Measurements from ENCODE around the gene ATP11A. TPM values are rescaled to one million over a fixed set of nuclear protein-coding genes. Genes with fewer than 3 reads are reported as not detected.

The ATP11A gene
- total RNA-seq, 2 donors from 2014 or later, result 15.2 to 38.4 TPM

- no peak overlapping the region for H3K4me3 ChIP-seq
- no peak for TF ChIP-seq CTCF (IDR thresholded peaks at IDR 0.05)
- DNase-seq (ENCODE audit: low spot score) (no peak), ATAC-seq (ENCODE audit: insufficient number of reproducible peaks, low FRiP score, low read depth) (no peak)
- H3K4me1 ChIP-seq (ENCODE audit: control insufficient read depth in 1 of 2, low read depth in 2 of 2), result no peaks in the 10 kb centered on the region
- H3K27ac ChIP-seq, result no peak overlapping the region
- no peaks in the 10 kb centered on the region for H3K27me3 ChIP-seq (replicated peaks; ENCODE audit: insufficient read depth)
- H3K36me3 ChIP-seq, result no peaks in the 10 kb centered on the region
- H3K9me3 ChIP-seq, result no peaks in the 10 kb centered on the region
Measured at GRCh38 chr13:112645327-112645914, 44.4 kb upstream of the ATP11A start.

GRCh38 chr13:112647256-112647655, 42.6 kb upstream of the ATP11A start:
- Histone ChIP-seq H3K4me3 (no peak overlapping the region), H3K9me3 (no peaks in the 10 kb centered on the region), H3K27me3 (replicated peaks; ENCODE audit: insufficient read depth) (no peaks in the 10 kb centered on the region), H3K4me1 (ENCODE audit: control insufficient read depth in 1 of 2, low read depth in 2 of 2) (no peaks in the 10 kb centered on the region), H3K36me3 (no peaks in the 10 kb centered on the region), H3K27ac (no peak overlapping the region)
- DNase-seq (ENCODE audit: low spot score) (no peak), ATAC-seq (ENCODE audit: insufficient number of reproducible peaks, low FRiP score, low read depth) (no peak)
- no peak for TF ChIP-seq CTCF (IDR thresholded peaks at IDR 0.05)

- H3K27ac ChIP-seq, result no peak overlapping the region
- H3K9me3 ChIP-seq, result no peaks in the 10 kb centered on the region
- DNase-seq (ENCODE audit: low spot score), result no peak
- no peaks in the 10 kb centered on the region for H3K4me1 ChIP-seq (ENCODE audit: control insufficient read depth in 1 of 2, low read depth in 2 of 2)
- ATAC-seq (ENCODE audit: insufficient number of reproducible peaks, low FRiP score, low read depth), result no peak
- H3K27me3 ChIP-seq (replicated peaks; ENCODE audit: insufficient read depth), result no peaks in the 10 kb centered on the region
- TF ChIP-seq CTCF (IDR thresholded peaks at IDR 0.05), result no peak
- no peak overlapping the region for H3K4me3 ChIP-seq
- no peaks in the 10 kb centered on the region for H3K36me3 ChIP-seq
Measured at GRCh38 chr13:112648101-112648500, 41.7 kb upstream of the ATP11A start.

GRCh38 chr13:112648966-112649690, 40.7 kb upstream of the ATP11A start:
- TF ChIP-seq CTCF (IDR thresholded peaks at IDR 0.05), result no peak
- Histone ChIP-seq H3K4me1 (ENCODE audit: control insufficient read depth in 1 of 2, low read depth in 2 of 2) (no peaks in the 10 kb centered on the region), H3K4me3 (no peak overlapping the region), H3K36me3 (no peaks in the 10 kb centered on the region), H3K27ac (no peak overlapping the region), H3K9me3 (no peaks in the 10 kb centered on the region), H3K27me3 (replicated peaks; ENCODE audit: insufficient read depth) (no peaks in the 10 kb centered on the region)
- DNase-seq (ENCODE audit: low spot score) (no peak), ATAC-seq (ENCODE audit: insufficient number of reproducible peaks, low FRiP score, low read depth) (no peak)

GRCh38 chr13:112651311-112651710, 38.5 kb upstream of the ATP11A start:
- DNase-seq (ENCODE audit: low spot score) (no peak), ATAC-seq (ENCODE audit: insufficient number of reproducible peaks, low FRiP score, low read depth) (no peak)
- H3K9me3 ChIP-seq, result no peaks in the 10 kb centered on the region
- H3K27me3 ChIP-seq (replicated peaks; ENCODE audit: insufficient read depth), result no peaks in the 10 kb centered on the region
- no peaks in the 10 kb centered on the region for H3K36me3 ChIP-seq
- H3K4me3 ChIP-seq, result no peak overlapping the region
- no peaks in the 10 kb centered on the region for H3K4me1 ChIP-seq (ENCODE audit: control insufficient read depth in 1 of 2, low read depth in 2 of 2)
- no peak overlapping the region for H3K27ac ChIP-seq
- no peak for TF ChIP-seq CTCF (IDR thresholded peaks at IDR 0.05)

All from thoracic aorta (tissue), 2 donors.